C4-2B (cell line): ENCODE data around the gene CCDC148.
"Not testable (repeated sequence)": the region's sequence is repeated elsewhere in the genome, so short reads cannot be mapped to it uniquely, and the experiment has no call there.

Experiments used
- H3K27ac ChIP-seq: fragments of 450-650 bp; 2 replicates; pipeline ENCODE4 v1.5.1; 2017
- ZFX ChIP-seq: fragments of 450-650 bp; IDR thresholded peaks from 2 replicates; pipeline ENCODE4 v1.6.1; 2017
- TF ChIP-seq, protein P1 (sequence below): fragments of 450-650 bp; conservative IDR thresholded peaks from 2 replicates; pipeline ENCODE4 v1.5.1; 2017; ENCODE audit warnings: mild to moderate bottlenecking

The CCDC148 gene

DNA sequence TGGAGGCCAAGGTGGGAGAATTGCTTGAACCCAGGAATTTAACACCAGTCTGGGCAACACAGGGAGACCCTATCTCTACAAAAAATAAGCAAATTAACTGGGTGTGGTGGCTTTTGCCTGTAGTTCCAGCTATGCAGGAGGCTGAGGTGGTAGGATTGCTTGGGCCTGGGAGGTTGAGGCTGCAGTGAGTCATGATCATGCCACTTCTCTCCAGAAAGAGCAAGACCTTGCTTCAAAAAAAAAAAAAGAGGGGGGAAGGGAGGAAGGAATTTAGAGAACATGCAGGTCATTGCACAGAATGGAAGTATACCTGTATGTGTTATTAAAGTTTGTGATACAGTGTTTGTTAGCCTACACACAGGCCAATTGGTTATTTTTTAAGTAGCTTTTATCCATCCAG is 26.0 kb upstream of the CCDC148 start:
- TF ChIP-seq, protein P1, sequence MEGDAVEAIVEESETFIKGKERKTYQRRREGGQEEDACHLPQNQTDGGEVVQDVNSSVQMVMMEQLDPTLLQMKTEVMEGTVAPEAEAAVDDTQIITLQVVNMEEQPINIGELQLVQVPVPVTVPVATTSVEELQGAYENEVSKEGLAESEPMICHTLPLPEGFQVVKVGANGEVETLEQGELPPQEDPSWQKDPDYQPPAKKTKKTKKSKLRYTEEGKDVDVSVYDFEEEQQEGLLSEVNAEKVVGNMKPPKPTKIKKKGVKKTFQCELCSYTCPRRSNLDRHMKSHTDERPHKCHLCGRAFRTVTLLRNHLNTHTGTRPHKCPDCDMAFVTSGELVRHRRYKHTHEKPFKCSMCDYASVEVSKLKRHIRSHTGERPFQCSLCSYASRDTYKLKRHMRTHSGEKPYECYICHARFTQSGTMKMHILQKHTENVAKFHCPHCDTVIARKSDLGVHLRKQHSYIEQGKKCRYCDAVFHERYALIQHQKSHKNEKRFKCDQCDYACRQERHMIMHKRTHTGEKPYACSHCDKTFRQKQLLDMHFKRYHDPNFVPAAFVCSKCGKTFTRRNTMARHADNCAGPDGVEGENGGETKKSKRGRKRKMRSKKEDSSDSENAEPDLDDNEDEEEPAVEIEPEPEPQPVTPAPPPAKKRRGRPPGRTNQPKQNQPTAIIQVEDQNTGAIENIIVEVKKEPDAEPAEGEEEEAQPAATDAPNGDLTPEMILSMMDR: no peak
- TF ChIP-seq ZFX: no peak
- no peak overlapping the region for H3K27ac ChIP-seq

DNA sequence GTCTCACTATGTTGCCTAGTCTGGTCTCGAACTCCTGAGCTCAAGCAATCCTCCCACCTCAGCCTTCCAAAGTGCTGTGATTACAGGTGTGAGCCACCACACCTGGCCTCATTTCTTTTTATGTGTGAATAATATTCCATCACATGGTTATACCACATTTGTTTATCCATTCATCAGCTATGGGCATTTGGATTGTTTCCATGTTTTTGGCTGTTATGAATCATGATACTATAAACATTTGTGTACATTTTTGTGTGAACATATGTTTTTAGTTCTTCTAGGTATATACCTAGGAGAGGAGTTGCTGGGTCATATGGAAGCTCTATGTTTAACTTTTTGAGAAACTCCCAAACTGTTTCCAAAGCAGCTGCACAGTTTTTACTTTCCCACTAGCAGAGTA is 24.6 kb upstream of the CCDC148 start:
- H3K27ac ChIP-seq: no peak overlapping the region
- TF ChIP-seq, protein P1: no peak
- TF ChIP-seq ZFX: no peak

DNA sequence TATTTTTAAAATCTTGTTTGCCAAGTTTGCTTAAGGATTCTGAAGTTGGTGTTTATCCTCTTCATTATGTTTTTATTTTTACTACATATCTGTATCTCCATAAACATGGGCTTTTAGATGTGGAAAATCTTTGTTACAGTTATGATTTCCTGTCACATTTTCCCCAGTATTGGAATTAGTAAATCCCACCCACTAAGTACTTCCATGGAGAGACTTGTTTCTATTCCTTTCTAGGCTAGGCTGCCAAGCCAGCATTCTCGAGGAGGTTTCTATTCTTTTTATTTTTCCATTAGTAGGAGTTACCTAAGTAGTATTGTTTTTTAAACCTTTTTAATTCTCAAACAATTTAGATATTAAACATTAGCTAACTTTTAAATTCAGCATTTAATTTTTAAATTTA is 22.3 kb upstream of the CCDC148 start:
- no peak for TF ChIP-seq ZFX
- TF ChIP-seq, protein P1: no peak
- H3K27ac ChIP-seq: no peak overlapping the region

DNA sequence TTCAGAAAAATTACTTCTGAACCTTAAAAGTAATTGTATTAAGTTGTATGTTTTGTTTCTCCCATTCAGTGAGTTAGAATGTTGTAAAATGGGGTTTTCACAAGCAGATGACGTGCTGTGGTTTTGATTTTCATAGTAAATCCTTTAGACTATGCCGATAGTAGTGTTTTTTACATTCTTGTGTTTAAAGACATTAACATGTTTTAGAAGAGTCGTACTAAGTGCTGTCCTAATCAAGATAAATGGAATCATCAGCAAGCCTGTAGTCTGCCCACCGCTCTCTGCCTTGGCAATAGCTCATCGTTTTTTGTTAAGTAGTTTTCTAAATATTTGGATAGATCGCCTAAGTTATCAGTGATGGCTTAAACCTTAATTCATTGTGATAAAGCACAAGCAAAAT is 21.7 kb upstream of the CCDC148 start:
- H3K27ac ChIP-seq: no peak overlapping the region
- TF ChIP-seq ZFX: no peak
- TF ChIP-seq, protein P1: no peak

DNA sequence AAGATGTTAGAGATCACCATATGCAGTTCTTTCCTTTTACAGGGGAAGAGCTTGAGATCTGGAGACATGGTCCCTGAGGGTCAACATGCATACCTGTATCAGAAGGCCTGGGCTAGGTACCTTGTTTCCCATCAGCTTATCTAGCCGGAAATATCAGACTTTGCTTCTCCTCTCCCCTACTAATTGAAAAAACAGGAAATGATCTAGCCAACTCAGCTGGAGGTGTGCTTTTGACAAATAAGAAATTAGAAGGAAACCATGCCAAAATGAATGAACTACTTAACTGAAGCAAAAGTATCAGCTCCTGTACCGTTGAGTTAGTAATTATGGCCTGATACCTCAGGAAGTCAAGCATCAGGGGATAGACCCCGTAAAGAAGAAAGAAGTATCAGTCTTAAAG is 20.6 kb upstream of the CCDC148 start:
- TF ChIP-seq, protein P1: no peak
- no peak for TF ChIP-seq ZFX

DNA sequence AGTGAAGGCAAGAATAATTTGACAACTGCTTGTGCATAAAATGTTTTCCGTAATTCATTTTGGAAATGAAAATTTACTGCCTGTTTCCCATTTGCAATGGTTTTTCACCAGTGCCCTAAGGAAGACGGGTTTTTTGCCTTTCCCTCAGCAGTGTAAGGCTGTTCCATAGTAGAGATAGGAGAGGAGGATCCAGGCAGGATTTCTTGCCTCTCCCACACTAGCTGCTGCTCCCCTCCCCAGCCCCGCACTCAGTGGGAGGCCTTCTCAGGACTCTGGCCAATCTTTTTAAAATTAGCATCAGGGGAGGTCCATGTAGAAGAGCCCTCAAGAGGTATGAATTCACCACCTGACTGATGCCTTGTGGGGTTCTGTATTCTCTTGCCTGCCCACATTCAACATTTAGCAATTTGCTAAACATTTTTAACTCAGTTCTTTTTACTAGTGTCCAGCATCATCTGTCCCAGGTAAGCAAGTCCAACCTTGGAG is 18.0 kb upstream of the CCDC148 start:
- H3K27ac ChIP-seq: not testable (repeated sequence)

More for the DNA sequence above, 20.6 kb upstream of the CCDC148 start:
- H3K27ac ChIP-seq: no peak overlapping the region

DNA sequence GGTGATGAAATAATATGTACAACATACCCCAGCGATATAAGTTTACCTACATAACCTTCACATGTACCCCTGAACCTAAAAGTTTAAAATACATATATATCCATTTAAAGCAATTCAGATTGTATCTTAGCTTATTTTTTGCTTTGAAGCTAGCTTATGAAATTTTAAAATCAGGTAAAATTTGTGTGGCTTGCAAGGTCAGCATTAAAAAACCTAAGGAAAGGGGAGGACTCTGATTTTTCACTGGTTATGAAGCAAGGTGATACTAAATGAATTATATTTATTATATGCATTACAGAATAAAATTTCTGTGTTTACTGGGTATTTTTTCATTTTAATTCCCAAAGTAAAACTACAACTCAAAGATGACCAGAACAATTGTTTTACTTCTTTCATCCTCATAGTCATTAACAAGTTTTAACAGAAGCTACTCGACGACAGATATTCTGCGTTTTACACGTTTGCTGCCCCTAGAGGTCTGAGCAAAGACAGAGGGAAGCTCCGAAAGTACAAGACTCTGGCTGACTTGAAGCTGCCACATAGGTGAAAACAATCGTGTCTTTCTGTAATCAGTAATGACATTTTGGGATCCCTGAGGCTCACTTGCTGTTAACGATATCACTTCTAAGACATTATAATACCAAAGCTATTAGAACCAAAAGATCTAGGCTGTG is 17.3 kb upstream of the CCDC148 start:
- H3K27ac ChIP-seq: no peak overlapping the region
- TF ChIP-seq, protein P1: no peak; the same call in 1 of the 2 replicates
- TF ChIP-seq ZFX: no peak

DNA sequence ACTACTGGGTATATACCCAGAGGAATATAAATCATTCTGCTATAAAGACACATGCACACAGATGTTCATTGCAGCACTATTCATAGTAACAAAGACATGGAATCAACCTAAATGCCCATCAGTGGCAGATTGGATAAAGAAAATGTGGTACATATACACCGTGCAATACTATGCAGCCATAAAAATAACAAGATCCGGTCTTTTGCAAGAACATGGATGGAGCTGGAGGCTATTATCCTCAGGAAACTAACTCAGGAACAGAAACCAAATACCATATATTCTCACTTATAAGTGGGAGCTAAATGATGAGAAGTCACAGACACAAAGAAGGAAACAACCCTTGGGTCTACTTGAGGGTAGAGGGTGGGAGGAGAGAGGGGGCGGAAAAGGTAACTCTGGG is 16.7 kb upstream of the CCDC148 start:
- not testable (repeated sequence) for H3K27ac ChIP-seq

DNA sequence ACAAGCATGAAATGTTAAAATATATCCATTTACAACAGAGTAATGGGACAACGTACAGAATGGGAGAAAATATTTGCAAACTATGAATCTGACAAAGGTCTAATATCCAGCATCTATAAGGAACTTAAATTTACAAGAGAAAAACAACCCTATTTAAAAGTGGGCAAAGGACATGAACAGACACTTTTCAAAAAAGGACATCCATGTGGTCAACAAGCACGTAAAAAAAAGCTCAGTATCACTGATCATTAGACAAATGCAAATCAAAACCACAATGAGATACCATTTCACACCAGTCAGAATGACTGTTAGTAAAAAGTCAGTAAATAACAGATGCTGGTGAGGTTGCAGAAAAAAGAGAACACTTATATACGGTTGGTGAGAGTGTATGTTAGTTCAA is 16.3 kb upstream of the CCDC148 start:
- not testable (repeated sequence) for H3K27ac ChIP-seq
